RWPE2 (cell line): ENCODE data around the gene BHLHE23.

Experiments
- ATAC-seq: fragments of 200-7000 bp; cut with Tn5 transposase; 3 replicates; pipeline ENCODE4 v1.9.1; 2021; ENCODE audit warnings: low read depth
- DNase-seq: peaks from one replicate; pipeline ENCODE4 v3.0.0-alpha.2; 2020; ENCODE audit warnings: low spot score
- H3K27ac ChIP-seq: fragments of 450-650 bp; 2 replicates; pipeline ENCODE4 v1.5.1; 2017; ENCODE audit warnings: mild to moderate bottlenecking; ENCODE audit not compliant: poor library complexity, severe bottlenecking
- H3K27me3 ChIP-seq: fragments of 250-450 bp; sonication (Bioruptor Pico); 2 replicates; pipeline ENCODE4 v1.5.1; 2021; ENCODE audit warnings: mild to moderate bottlenecking, moderate library complexity; ENCODE audit not compliant: insufficient read depth, poor library complexity, severe bottlenecking
- H3K36me3 ChIP-seq: fragments of 250-450 bp; sonication (Bioruptor Pico); 2 replicates; pipeline ENCODE4 v1.5.1; 2020; ENCODE audit warnings: low read depth, mild to moderate bottlenecking, moderate library complexity
- H3K4me1 ChIP-seq: fragments of 250-450 bp; sonication (Bioruptor Pico); 2 replicates; pipeline ENCODE4 v1.5.1; 2021; ENCODE audit warnings: mild to moderate bottlenecking, moderate library complexity; ENCODE audit not compliant: insufficient read depth, poor library complexity, severe bottlenecking
- H3K4me3 ChIP-seq: fragments of 250-450 bp; sonication (Bioruptor Pico); 2 replicates; pipeline ENCODE4 v1.5.1; 2021; ENCODE audit warnings: mild to moderate bottlenecking, moderate library complexity; ENCODE audit not compliant: severe bottlenecking
- H3K9me3 ChIP-seq: fragments of 250-450 bp; sonication (Bioruptor Pico); 2 replicates; pipeline ENCODE4 v1.5.1; 2021; ENCODE audit warnings: mild to moderate bottlenecking, moderate library complexity; ENCODE audit not compliant: severe bottlenecking
- TF ChIP-seq, protein P1 (sequence below): fragments of 450-650 bp; IDR thresholded peaks from one replicate; pipeline ENCODE4 v1.5.1; 2017; ENCODE audit warnings: mild to moderate bottlenecking, moderate library complexity; ENCODE audit not compliant: poor library complexity, severe bottlenecking

Gene BHLHE23

DNA sequence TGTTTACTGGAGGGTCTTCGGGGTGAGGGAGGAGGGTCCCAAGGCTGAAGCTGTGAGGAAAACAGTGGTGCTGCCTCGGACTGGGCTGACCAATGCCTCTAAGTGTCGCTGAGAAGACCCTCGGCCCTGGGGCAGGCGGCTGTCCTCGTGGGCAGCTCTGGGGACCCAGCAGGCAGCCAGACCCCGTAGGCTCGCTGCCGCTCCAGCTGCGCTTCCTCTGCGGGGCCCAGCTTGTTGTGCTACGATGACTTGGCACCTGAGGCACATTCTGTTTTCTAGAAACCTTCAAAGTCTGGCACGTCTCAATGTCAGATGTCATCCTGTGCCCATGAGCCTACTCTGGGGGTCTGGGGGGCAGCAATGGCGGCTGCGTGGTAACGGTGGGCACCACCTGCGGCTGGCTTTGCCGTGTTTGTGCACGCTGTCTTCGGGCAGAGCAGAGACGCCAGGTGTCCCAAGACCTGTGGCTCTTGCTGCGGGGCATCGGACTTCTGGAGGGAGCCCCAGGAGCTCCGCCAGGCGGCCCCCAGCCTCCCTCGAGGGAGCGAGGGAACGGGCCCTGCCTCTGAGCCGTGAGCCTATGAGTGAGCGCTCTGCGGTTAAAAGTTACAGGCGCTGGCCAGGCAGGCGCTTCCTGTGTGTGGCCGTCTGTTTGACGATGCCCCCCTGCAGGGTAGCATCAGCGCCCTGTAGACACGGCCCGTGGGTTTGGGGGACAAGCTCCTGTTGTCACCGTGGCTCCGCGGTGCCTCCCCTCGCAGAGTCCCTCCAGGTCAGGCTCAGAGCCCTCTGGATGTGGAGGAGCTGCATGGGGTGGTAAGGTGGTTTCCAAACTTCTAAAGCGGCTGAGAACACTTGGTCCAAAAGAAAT lies 47.4 kb downstream of the BHLHE23 start:
- H3K9me3 ChIP-seq: no peaks in the 10 kb centered on the region
- no peak overlapping the region for H3K27ac ChIP-seq
- no peak for DNase-seq
- H3K27me3 ChIP-seq: no peaks in the 10 kb centered on the region
- no peak for ATAC-seq
- no peak overlapping the region for H3K4me3 ChIP-seq
- peaks cover 7% of the 10 kb centered on the region for H3K4me1 ChIP-seq
- TF ChIP-seq, protein P1, sequence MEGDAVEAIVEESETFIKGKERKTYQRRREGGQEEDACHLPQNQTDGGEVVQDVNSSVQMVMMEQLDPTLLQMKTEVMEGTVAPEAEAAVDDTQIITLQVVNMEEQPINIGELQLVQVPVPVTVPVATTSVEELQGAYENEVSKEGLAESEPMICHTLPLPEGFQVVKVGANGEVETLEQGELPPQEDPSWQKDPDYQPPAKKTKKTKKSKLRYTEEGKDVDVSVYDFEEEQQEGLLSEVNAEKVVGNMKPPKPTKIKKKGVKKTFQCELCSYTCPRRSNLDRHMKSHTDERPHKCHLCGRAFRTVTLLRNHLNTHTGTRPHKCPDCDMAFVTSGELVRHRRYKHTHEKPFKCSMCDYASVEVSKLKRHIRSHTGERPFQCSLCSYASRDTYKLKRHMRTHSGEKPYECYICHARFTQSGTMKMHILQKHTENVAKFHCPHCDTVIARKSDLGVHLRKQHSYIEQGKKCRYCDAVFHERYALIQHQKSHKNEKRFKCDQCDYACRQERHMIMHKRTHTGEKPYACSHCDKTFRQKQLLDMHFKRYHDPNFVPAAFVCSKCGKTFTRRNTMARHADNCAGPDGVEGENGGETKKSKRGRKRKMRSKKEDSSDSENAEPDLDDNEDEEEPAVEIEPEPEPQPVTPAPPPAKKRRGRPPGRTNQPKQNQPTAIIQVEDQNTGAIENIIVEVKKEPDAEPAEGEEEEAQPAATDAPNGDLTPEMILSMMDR: no peak
- H3K36me3 ChIP-seq: no peaks in the 10 kb centered on the region

DNA sequence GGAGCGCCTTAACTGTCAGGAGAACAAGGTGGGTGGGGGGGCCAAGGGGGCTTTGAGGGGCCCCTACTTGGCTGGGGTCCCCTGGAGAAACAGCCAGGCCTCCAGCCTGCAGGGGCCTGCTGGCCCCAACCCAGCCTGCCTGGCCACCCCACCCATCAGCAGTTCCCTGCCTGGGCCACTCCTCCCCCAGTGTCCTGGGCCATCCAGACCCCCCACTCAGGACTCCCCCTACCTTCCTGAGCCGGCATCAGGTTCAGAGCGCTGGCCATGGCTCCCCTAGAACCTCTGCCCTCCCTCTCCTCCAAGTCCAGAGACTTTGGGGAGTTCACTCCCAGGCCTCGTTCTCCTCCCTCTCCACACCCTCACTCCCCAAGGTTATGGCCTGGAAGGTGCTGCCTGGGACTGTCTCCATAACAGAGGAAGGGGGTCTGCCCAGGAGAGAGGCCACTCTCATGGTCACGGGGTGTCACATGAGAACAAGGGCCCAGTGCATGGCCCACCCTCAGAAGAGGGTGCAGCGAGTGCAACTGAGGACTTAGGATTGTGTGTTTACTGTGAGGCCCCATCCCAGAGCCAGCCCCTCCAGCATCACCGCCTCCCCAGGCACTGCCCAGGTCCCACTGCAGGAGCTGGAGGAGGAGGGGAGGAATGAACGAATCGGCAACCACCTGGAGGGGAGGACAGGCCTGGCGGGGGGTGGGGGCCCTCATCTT lies 48.2 kb downstream of the BHLHE23 start:
- no peak overlapping the region for H3K27ac ChIP-seq
- DNase-seq: no peak
- H3K27me3 ChIP-seq: no peaks in the 10 kb centered on the region
- H3K4me1 ChIP-seq: peaks cover 7% of the 10 kb centered on the region
- H3K36me3 ChIP-seq: no peaks in the 10 kb centered on the region
- no peaks in the 10 kb centered on the region for H3K9me3 ChIP-seq
- TF ChIP-seq, protein P1: no peak
- H3K4me3 ChIP-seq: no peak overlapping the region
- no peak for ATAC-seq

DNA sequence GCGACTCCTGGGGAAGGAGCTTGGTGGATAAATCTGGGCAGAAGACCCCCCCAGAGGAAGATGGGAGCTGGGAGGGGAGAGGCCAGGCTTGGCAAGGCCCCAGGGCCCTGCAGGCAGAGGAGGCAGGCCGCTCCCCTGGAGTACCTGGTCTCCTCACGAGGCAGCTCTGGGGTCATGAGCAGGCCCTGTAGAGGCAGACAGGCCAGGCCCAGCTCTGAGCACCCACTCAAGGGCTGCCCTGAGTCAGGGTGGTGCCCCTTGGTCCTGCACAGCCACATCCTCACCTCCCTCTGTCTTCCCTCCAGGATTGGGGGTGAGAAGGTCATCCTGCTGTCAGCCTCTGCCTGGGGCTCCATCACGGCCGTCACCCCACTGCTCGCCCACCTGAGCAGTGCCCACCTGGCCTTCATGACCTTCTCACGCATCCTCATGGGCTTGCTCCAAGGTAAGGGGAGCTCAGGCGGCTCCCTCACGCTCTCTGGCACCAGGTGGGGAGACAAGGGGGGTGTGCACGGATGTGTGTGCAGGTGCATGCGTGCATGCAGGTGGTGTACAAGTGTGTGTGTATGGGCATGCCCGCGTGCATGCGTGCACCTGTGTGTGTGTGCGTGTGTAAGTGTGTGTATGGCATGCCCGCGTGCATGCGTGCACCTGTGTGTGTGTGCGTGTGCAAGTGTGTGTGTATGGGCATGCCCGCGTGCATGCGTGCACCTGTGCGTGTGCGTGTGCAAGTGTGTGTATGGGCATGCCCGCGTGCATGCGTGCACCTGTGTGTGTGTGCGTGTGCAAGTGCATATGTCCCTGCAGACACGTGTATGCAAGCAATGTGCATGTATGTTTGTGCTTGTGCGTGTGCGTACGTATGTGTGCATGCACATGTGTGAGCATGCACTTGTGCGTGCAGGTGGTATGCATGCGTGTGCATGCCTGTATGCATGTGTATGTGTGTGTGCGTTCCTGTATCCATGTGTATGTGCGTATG lies 49.3 kb downstream of the BHLHE23 start:
- no peak overlapping the region for H3K4me3 ChIP-seq
- H3K27me3 ChIP-seq: no peaks in the 10 kb centered on the region
- H3K4me1 ChIP-seq: peaks cover 7% of the 10 kb centered on the region
- no peak for ATAC-seq
- H3K27ac ChIP-seq: no peak overlapping the region
- no peak for DNase-seq
- H3K36me3 ChIP-seq: no peaks in the 10 kb centered on the region
- TF ChIP-seq, protein P1: no peak
- no peaks in the 10 kb centered on the region for H3K9me3 ChIP-seq

DNA sequence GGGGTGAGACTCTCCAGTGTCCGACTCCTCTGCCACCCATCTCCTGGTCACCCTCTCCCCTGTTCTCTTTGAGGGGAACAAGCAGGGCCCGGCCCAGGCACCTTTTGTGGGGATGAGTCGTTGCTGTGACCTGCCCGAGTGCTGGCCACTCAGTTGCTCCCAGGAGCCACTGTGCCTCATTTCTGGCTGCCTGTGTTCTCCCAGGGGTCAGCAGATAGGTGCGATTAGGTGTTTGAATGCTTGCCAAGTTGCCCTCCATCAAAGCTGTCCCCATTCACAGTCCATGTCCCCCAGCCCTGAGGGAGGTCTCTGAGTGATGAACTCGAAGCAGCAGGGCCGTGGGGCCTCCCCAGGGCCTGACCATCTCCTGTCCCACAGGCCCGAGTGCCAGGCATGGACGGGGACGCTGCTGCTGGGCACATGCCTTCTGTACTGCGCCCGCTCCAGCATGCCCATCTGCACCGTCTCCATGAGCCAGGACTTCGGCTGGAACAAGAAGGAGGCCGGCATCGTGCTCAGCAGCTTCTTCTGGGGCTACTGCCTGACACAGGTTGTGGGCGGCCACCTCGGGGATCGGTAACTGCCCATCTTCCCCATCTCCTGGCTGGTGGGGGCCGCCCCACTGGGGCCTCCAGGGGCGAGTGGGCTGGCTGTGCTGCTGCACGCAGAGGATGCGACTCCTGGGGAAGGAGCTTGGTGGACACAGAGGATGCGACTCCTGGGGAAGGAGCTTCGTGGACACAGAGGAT lies 50.2 kb downstream of the BHLHE23 start:
- TF ChIP-seq, protein P1: no peak
- no peaks in the 10 kb centered on the region for H3K36me3 ChIP-seq

More for the DNA sequence above, 50.2 kb downstream of the BHLHE23 start:
- DNase-seq (no peak), ATAC-seq (no peak)
- H3K27ac ChIP-seq: no peak overlapping the region
- no peaks in the 10 kb centered on the region for H3K27me3 ChIP-seq
- H3K9me3 ChIP-seq: no peaks in the 10 kb centered on the region
- H3K4me3 ChIP-seq: no peak overlapping the region
- peaks cover under 1% of the 10 kb centered on the region for H3K4me1 ChIP-seq
